ENCODE results near the gene ZNF556.

DNA sequence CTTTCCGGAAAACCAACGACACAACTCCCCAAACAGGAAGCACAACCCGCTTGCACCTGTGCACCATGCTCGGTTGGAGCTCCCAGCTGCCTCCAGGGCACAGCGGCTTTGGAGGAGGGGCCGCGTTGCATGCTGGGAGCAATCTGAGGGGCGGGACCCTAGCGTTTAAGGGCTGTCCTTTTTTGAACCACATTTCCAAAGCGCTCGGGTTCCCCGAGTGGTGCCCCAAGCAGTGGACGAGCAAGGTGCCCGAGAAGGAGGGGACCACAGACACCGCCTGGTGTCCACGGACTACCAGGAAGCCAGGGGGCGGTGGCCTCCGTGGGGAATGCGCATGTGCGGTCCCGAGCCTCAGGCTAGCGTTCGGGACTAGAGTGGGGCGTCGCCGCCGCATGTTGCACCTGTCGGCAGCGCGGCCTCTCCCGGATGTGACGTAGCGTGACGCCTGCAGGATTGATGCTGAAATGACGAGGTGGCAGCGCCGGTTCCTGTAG, 21.6 kb downstream of the ZNF556 start:
- TF ChIP-seq POLR2AphosphoS5 (IDR thresholded peaks at IDR 0.05) = no peak
- TF ChIP-seq POLR2A (IDR thresholded peaks at IDR 0.05) = no peak

All from suprapubic skin (tissue), 4 donors.